ENCODE measurements around the gene STK38.
"Not testable (repeated sequence)": the region's sequence is repeated elsewhere in the genome, so short reads cannot be mapped to it uniquely, and the experiment has no call there.

Gene STK38

DNA sequence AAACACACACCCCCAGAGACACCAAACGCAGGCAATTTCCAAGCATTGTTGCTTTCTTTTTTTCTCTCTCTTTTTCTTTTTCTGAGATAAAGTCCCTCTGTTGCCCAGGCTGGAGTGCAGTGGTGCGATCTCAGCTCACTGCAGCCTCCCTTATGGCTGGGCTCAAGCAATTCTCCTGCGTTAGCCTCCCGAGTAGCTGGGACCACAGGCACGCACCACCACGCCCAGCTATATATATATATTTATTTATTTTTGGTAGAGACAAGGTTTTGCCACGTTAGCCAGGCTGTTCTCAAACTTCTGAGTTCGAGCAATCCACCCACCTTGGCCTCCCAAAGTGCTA lies 32.9 kb upstream of the STK38 start:
- Histone ChIP-seq H3K27ac (ENCODE audit: low read depth, low read length) (no peak overlapping the region), H3K4me1 (ENCODE audit: control insufficient read depth, insufficient read depth, low read length) (peaks cover 7% of the 10 kb centered on the region), H3K9me3 (ENCODE audit: control insufficient read depth, insufficient read depth, low read depth, low read length) (no peaks in the 10 kb centered on the region), H3K27me3 (ENCODE audit: control insufficient read depth, insufficient read depth, low read length) (no peaks in the 10 kb centered on the region), H3K9ac (ENCODE audit: low read length) (no peak overlapping the region), H3K36me3 (ENCODE audit: control insufficient read depth, insufficient read depth, low read length) (no peaks in the 10 kb centered on the region), H3K4me3 (ENCODE audit: low read depth, low read length) (no peak overlapping the region)

DNA sequence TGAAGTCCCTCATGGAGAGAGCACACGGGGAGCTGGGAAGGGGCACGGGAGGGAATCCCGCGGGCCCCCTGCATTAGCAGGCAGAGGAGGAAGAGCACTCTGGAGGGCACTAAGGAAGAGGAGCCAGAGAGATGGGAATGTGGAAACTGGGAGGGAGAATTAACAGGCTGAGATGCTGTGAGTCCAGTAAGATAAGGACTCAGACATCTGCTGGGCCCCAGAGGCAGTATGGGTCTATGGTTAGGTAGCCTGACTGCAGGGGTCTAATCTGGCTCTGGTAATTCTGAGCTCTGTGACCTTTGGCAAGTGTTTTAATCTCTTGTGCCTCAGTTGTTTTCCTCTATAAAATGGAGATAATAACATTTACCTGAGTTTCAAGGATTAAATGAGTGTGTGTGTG lies 31.2 kb upstream of the STK38 start:
- Histone ChIP-seq H3K27ac (ENCODE audit: low read depth, low read length) (no peak overlapping the region), H3K9ac (ENCODE audit: low read length) (no peak overlapping the region), H3K27me3 (ENCODE audit: control insufficient read depth, insufficient read depth, low read length) (no peaks in the 10 kb centered on the region), H3K9me3 (ENCODE audit: control insufficient read depth, insufficient read depth, low read depth, low read length) (no peaks in the 10 kb centered on the region), H3K4me3 (ENCODE audit: low read depth, low read length) (no peak overlapping the region), H3K4me1 (ENCODE audit: control insufficient read depth, insufficient read depth, low read length) (peaks cover 7% of the 10 kb centered on the region), H3K36me3 (ENCODE audit: control insufficient read depth, insufficient read depth, low read length) (no peaks in the 10 kb centered on the region)

DNA sequence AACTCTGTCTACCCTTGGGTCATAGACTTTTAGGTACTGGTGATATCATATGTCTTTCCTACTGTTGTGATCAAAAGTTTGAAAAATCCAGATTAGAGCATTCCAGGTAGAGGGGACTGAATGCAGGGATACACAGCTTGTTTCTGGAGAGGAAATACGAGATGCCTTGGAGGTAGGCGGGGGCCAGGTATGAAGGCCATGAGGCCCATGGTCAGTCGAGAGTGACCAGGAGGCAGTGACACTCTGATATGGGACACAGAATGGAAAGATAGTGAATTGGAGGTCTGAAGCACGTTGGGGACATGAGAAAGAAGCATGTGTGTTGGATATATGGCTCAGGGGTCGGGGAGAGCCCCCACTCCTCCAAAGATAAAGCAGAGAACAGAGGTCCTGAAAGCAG lies 30.8 kb upstream of the STK38 start:
- H3K27me3 ChIP-seq (ENCODE audit: control insufficient read depth, insufficient read depth, low read length), result no peaks in the 10 kb centered on the region
- H3K9me3 ChIP-seq (ENCODE audit: control insufficient read depth, insufficient read depth, low read depth, low read length), result no peaks in the 10 kb centered on the region
- H3K4me1 ChIP-seq (ENCODE audit: control insufficient read depth, insufficient read depth, low read length), result peaks cover 7% of the 10 kb centered on the region
- no peak overlapping the region for H3K4me3 ChIP-seq (ENCODE audit: low read depth, low read length)
- no peak overlapping the region for H3K9ac ChIP-seq (ENCODE audit: low read length)
- H3K27ac ChIP-seq (ENCODE audit: low read depth, low read length), result no peak overlapping the region
- H3K36me3 ChIP-seq (ENCODE audit: control insufficient read depth, insufficient read depth, low read length), result no peaks in the 10 kb centered on the region

DNA sequence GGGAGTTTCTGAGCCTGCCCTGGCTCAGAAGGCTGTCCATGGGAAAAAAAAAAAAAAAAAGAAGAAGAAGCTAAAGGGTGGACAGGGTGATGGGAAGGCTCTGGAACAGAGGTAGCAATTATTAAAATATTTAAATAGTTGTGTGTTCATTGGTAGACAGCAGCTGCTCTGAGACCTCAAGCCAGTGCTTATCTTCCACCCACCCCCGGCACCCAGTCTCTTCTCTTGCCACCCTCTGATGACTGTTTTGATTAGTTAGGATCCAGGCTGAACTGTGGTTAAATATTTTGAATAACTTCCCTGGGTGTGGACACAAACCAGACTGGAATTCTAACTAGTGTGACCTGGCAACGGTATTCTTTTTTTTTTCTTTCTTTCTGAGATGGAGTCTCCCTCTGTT lies 30.0 kb upstream of the STK38 start:
- H3K36me3 ChIP-seq (ENCODE audit: control insufficient read depth, insufficient read depth, low read length), result no peaks in the 10 kb centered on the region
- no peak overlapping the region for H3K27ac ChIP-seq (ENCODE audit: low read depth, low read length)
- H3K27me3 ChIP-seq (ENCODE audit: control insufficient read depth, insufficient read depth, low read length), result no peaks in the 10 kb centered on the region
- H3K4me3 ChIP-seq (ENCODE audit: low read depth, low read length), result no peak overlapping the region
- no peak overlapping the region for H3K9ac ChIP-seq (ENCODE audit: low read length)
- peaks cover 7% of the 10 kb centered on the region for H3K4me1 ChIP-seq (ENCODE audit: control insufficient read depth, insufficient read depth, low read length)
- no peaks in the 10 kb centered on the region for H3K9me3 ChIP-seq (ENCODE audit: control insufficient read depth, insufficient read depth, low read depth, low read length)

DNA sequence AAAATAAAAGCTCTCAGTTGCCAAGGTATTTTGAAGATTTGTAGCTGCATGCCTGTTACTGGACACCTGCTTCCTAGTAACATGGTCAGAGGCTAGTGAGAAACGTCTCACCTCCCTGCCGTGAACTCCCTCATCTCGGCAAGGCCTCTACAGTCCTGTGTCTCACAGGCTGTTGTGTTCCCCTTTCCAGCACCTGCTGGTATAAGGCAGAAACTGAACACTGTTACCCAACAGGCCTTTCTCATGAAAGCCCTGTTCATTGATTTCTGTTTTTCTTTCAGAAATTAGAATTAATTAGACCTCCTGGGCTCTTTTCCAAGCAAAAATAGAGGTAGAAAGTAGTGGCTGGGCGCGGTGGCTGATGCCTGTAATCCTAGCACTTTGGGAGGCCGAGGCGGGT lies 29.3 kb upstream of the STK38 start:
- Histone ChIP-seq H3K4me3 (ENCODE audit: low read depth, low read length) (no peak overlapping the region), H3K9ac (ENCODE audit: low read length) (no peak overlapping the region), H3K36me3 (ENCODE audit: control insufficient read depth, insufficient read depth, low read length) (no peaks in the 10 kb centered on the region), H3K27me3 (ENCODE audit: control insufficient read depth, insufficient read depth, low read length) (no peaks in the 10 kb centered on the region), H3K9me3 (ENCODE audit: control insufficient read depth, insufficient read depth, low read depth, low read length) (no peaks in the 10 kb centered on the region), H3K4me1 (ENCODE audit: control insufficient read depth, insufficient read depth, low read length) (peaks cover 7% of the 10 kb centered on the region), H3K27ac (ENCODE audit: low read depth, low read length) (no peak overlapping the region)

DNA sequence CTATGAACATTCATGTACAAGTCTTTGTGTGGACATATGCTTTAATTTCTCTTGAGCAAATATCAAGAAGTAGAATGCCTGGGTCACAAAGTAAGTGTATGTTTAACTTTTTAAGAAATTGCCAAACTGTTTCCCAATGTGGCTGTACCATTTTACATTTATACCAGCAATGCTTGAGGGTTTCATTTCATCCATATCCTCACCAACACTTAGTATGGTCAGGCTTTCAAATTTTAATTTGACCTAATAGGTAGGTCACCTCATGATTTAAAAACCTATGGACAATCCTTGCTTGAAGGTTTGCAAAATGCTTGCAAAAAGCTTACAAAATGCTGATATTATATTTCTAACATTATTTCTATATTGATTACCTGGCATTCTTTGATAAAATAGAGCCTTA lies 27.4 kb upstream of the STK38 start:
- Histone ChIP-seq H3K4me1 (ENCODE audit: control insufficient read depth, insufficient read depth, low read length) (peaks cover 3% of the 10 kb centered on the region), H3K9ac (ENCODE audit: low read length) (no peak overlapping the region), H3K27ac (ENCODE audit: low read depth, low read length) (no peak overlapping the region), H3K9me3 (ENCODE audit: control insufficient read depth, insufficient read depth, low read depth, low read length) (no peaks in the 10 kb centered on the region), H3K27me3 (ENCODE audit: control insufficient read depth, insufficient read depth, low read length) (no peaks in the 10 kb centered on the region), H3K36me3 (ENCODE audit: control insufficient read depth, insufficient read depth, low read length) (no peaks in the 10 kb centered on the region), H3K4me3 (ENCODE audit: low read depth, low read length) (no peak overlapping the region)

DNA sequence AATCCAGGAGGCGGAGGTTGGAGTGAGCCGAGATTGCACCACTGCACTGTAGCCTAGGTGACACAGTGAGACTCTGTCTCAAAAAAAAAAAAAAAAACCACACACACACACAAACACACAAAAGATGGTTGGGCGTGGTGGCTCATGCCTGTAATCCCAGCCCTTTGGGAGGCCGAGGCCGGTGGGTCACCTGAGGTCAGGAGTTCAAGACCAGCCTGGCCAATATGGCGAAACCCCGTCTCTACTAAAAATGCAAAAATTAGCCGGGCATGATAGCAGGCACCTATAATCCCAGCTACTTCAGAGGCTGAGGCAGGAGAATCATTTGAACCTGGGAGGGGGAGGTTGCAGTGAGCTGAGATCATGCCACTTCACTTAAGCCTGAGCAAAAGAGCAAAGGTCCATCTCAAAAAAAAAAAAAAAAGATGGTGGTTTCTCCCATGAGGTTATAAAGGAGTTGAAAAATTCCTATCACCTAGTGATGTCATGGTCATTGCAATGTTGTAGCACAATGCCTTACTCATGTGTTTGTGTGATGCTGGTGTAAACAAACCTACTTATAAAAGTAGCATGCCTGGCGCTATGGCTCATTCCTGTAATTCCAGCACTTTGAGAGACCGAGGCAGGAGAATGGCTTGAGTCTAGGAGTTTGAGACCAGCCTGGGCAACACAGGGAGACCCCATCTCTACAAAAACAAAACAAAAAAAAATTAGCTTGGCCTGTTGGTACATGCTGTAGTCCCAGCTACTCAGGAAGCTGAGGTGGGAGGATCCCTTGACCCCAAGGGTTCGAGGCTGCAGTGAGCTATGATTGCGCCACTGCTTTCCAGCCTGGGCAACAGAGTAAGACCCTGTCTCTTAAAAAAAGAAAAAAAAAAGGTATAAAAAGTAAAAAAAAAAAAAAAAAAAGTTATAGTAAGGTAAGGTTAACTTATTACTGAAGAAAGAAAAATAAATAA lies 25.4 kb upstream of the STK38 start:
- H3K4me1 ChIP-seq (ENCODE audit: control insufficient read depth, insufficient read depth, low read length); H3K27me3 ChIP-seq (ENCODE audit: control insufficient read depth, insufficient read depth, low read length); H3K27ac ChIP-seq (ENCODE audit: low read depth, low read length); H3K4me3 ChIP-seq (ENCODE audit: low read depth, low read length); H3K36me3 ChIP-seq (ENCODE audit: control insufficient read depth, insufficient read depth, low read length); H3K9ac ChIP-seq (ENCODE audit: low read length); H3K9me3 ChIP-seq (ENCODE audit: control insufficient read depth, insufficient read depth, low read depth, low read length): not testable (repeated sequence)

DNA sequence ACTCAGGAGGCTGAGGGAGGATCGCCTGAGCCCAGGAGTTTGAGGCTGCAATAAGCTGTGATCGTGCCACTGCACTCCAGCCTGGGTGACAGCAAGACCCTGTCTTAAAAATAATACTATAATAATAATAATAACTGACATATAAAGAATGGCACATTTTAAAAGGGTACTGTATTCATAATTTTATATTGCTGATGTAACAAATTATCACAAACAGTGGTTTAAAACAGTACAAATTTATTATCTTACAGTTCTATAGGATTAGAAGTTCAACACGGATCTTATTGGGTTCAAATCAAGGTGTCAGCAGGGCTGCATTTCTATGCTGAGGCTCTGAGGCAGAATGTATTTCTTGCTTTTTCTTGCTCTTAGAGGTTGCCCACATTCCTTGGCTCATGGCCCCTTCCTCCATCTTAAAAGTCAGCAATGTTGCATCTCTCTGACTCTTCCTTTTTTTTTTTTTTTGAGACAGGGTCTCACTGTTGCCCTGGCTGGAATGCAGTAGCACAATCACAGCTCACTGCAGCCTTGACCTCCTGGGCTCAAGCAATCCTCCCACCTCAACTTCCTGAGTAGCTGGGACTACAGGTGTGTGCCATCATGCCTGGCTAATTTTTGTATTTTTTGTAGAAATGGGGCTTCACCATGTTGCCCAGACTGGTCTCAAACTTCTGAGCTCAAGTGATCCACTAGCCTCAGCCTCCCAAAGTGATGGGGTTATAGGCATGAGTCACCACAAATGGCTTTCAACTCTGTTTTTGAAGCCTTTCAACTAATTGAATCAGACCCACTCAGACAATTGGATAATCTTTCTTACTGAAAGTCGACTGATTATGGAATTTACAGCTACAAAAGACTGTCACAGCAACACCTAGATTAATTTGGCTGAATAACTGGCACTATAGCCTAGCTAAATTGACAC lies 24.1 kb upstream of the STK38 start:
- Histone ChIP-seq H3K9me3 (ENCODE audit: control insufficient read depth, insufficient read depth, low read depth, low read length) (no peaks in the 10 kb centered on the region), H3K27ac (ENCODE audit: low read depth, low read length) (no peak overlapping the region), H3K36me3 (ENCODE audit: control insufficient read depth, insufficient read depth, low read length) (no peaks in the 10 kb centered on the region), H3K27me3 (ENCODE audit: control insufficient read depth, insufficient read depth, low read length) (no peaks in the 10 kb centered on the region), H3K4me1 (ENCODE audit: control insufficient read depth, insufficient read depth, low read length) (no peaks in the 10 kb centered on the region), H3K4me3 (ENCODE audit: low read depth, low read length) (no peak overlapping the region), H3K9ac (ENCODE audit: low read length) (no peak overlapping the region)

DNA sequence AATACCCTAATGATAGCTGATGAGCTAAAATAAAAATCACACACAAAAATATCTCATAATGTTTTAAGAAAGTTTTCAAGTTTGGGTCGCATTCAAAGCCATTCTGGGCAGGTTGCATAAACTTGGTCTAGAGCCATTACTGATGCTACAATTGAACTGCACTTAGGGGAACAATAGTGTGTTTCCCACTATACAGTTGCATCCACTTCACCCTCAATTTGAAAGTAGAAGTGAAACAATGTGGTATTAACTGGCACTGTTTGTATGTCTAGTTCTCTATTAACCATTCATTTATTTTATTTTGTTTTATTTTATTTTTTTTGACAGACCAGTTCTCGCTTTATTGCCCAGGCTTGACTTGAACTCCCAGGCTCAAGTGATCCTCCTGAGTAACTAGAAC lies 23.0 kb upstream of the STK38 start:
- Histone ChIP-seq H3K27ac (ENCODE audit: low read depth, low read length) (no peak overlapping the region), H3K4me1 (ENCODE audit: control insufficient read depth, insufficient read depth, low read length) (no peaks in the 10 kb centered on the region), H3K4me3 (ENCODE audit: low read depth, low read length) (no peak overlapping the region), H3K36me3 (ENCODE audit: control insufficient read depth, insufficient read depth, low read length) (no peaks in the 10 kb centered on the region), H3K9me3 (ENCODE audit: control insufficient read depth, insufficient read depth, low read depth, low read length) (no peaks in the 10 kb centered on the region), H3K27me3 (ENCODE audit: control insufficient read depth, insufficient read depth, low read length) (no peaks in the 10 kb centered on the region), H3K9ac (ENCODE audit: low read length) (no peak overlapping the region)

DNA sequence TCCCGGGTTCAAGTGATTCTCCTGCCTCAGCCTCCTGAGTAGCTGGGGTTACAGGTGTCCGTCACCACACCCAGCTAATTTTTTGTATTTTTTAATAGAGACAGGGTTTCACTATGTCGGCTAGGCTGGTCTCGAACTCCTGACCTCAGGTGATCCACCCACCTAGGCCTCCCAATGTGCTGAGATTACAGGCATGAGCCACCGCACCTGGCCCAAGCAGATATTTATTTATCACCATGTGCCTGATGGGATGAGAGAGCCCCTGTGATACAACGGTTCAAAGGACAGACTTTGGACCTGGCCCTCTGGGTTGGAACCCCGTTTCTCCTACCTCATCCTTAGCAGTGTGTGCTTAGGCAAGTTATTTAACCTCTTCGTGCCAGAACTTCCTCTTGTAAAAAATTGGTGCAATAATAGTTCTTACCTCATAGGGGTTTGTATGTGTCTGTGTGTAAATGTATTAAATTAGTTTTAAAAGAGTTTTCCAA lies 19.2 kb upstream of the STK38 start:
- no peaks in the 10 kb centered on the region for H3K9me3 ChIP-seq (ENCODE audit: control insufficient read depth, insufficient read depth, low read depth, low read length)
- no peak overlapping the region for H3K9ac ChIP-seq (ENCODE audit: low read length)
- H3K27ac ChIP-seq (ENCODE audit: low read depth, low read length), result no peak overlapping the region
- H3K36me3 ChIP-seq (ENCODE audit: control insufficient read depth, insufficient read depth, low read length), result no peaks in the 10 kb centered on the region
- no peaks in the 10 kb centered on the region for H3K27me3 ChIP-seq (ENCODE audit: control insufficient read depth, insufficient read depth, low read length)
- H3K4me1 ChIP-seq (ENCODE audit: control insufficient read depth, insufficient read depth, low read length), result no peaks in the 10 kb centered on the region
- H3K4me3 ChIP-seq (ENCODE audit: low read depth, low read length), result no peak overlapping the region

DNA sequence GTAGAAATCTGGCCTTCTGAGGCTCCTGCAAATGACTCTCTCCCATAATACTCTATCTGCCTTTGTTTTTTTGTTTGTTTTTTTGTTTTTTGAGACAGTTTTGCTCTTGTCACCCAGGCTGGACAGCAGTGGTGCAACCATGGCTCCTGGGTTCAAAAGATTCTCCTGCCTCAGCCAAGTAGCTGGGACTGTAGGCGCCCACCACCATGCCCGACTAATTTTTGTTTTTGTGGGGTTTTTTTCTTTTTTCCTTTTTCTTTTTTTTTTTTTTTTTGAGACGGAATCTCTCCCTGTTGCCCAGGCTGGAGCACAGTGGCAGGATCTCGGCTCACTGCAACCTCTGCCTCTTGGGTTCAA lies 16.6 kb upstream of the STK38 start:
- Histone ChIP-seq H3K9me3 (ENCODE audit: control insufficient read depth, insufficient read depth, low read depth, low read length) (no peaks in the 10 kb centered on the region), H3K36me3 (ENCODE audit: control insufficient read depth, insufficient read depth, low read length) (no peaks in the 10 kb centered on the region), H3K9ac (ENCODE audit: low read length) (no peak overlapping the region), H3K27ac (ENCODE audit: low read depth, low read length) (no peak overlapping the region), H3K27me3 (ENCODE audit: control insufficient read depth, insufficient read depth, low read length) (no peaks in the 10 kb centered on the region), H3K4me1 (ENCODE audit: control insufficient read depth, insufficient read depth, low read length) (no peaks in the 10 kb centered on the region), H3K4me3 (ENCODE audit: low read depth, low read length) (no peak overlapping the region)
